Gastrocnemius medialis (tissue), 4 donors: ENCODE data around the gene RASAL2.

ENCODE experiments used
- CTCF ChIP-seq, 5 experiments: fragments of 450-650 bp in 3 of 5; fragments of 200-600 bp in 2 of 5; sonication (generic) in 2 of 5; IDR thresholded peaks in 4 of 5; conservative IDR thresholded peaks in 1 of 5; 1 replicate in 4 of 5; 2 replicates in 1 of 5; pipeline ENCODE4 v1.5.1; 2016 to 2019; ENCODE audit warnings: antibody characterized with exemption in 5 of 5, mild to moderate bottlenecking in 3 of 5, moderate library complexity in 3 of 5
- POLR2A ChIP-seq, 2 donors: fragments of 450-650 bp; IDR thresholded peaks; one replicate each; pipeline ENCODE4 v1.6.1; 2017; ENCODE audit warnings: antibody characterized with exemption in 2 of 2, mild to moderate bottlenecking in 2 of 2, moderate library complexity in 2 of 2

- TF ChIP-seq CTCF (IDR thresholded peaks at IDR 0.05 in 4 of 5, conservative IDR thresholded peaks at IDR 0.05 in 1 of 5): no peak
- TF ChIP-seq POLR2A (IDR thresholded peaks at IDR 0.05): no peak
Measured at GRCh38 chr1:178531887-178532286, 438.0 kb downstream of the RASAL2 start.
